Neural progenitor cell (in vitro differentiated cells): ENCODE measurements around the gene LONRF2. TPM values are rescaled to one million over a fixed set of nuclear protein-coding genes. Genes with fewer than 3 reads are reported as not detected.

Source experiments
- DNase-seq: peaks from one replicate; pipeline ENCODE4 v3.0.0-alpha.2; 2016; ENCODE audit warnings: low spot score
- H2AFZ ChIP-seq: fragments of 200-600 bp; sonication (generic); replicated peaks from 2 replicates; pipeline ENCODE4 v1.6.1; 2016; ENCODE audit warnings: antibody characterized with exemption
- H3F3A ChIP-seq: fragments of 200-600 bp; sonication (generic); 2 replicates; pipeline ENCODE4 v1.6.1; 2016; ENCODE audit warnings: antibody characterized with exemption, low read depth
- H3K27ac ChIP-seq: fragments of 200-600 bp; sonication (generic); 2 replicates; pipeline ENCODE4 v1.5.1; 2016; ENCODE audit warnings: mild to moderate bottlenecking
- H3K27me3 ChIP-seq: fragments of 200-600 bp; sonication (generic); 2 replicates; pipeline ENCODE4 v1.6.1; 2016; ENCODE audit warnings: mild to moderate bottlenecking, moderate library complexity
- H3K36me3 ChIP-seq: fragments of 200-600 bp; sonication (generic); 2 replicates; pipeline ENCODE4 v1.5.1; 2016
- H3K4me1 ChIP-seq: fragments of 200-600 bp; sonication (generic); 2 replicates; pipeline ENCODE4 v1.6.1; 2016; ENCODE audit warnings: mixed run types
- H3K4me2 ChIP-seq: fragments of 200-600 bp; sonication (generic); 2 replicates; pipeline ENCODE4 v1.6.1; 2016
- H3K4me3 ChIP-seq: fragments of 200-600 bp; sonication (generic); 2 replicates; pipeline ENCODE4 v1.5.1; 2016
- H3K79me2 ChIP-seq: fragments of 200-600 bp; sonication (generic); 2 replicates; pipeline ENCODE4 v1.6.1; 2016; ENCODE audit warnings: low read depth
- H3K9ac ChIP-seq: fragments of 200-600 bp; sonication (generic); 2 replicates; pipeline ENCODE4 v1.6.1; 2016
- H3K9me3 ChIP-seq: fragments of 200-600 bp; sonication (generic); 2 replicates; pipeline ENCODE4 v1.5.1; 2016; ENCODE audit warnings: low read depth
- H4K20me1 ChIP-seq: fragments of 200-600 bp; sonication (generic); 2 replicates; pipeline ENCODE4 v1.6.1; 2016; ENCODE audit warnings: low read depth
- H3K27ac Mint-ChIP-seq: 3 replicates; pipeline ENCODE4 v1.8.0; 2021; ENCODE audit warnings: mixed read lengths
- H3K27me3 Mint-ChIP-seq: 2 replicates; pipeline ENCODE4 v1.8.0; 2022; ENCODE audit warnings: low read depth, mild to moderate bottlenecking, inconsistent platforms, moderate library complexity, mixed read lengths; ENCODE audit not compliant: insufficient read depth
- H3K36me3 Mint-ChIP-seq: 3 replicates; pipeline ENCODE4 v1.8.0; 2021; ENCODE audit warnings: mixed read lengths
- H3K4me1 Mint-ChIP-seq: 3 replicates; pipeline ENCODE4 v1.8.0; 2021; ENCODE audit warnings: mixed read lengths
- H3K4me3 Mint-ChIP-seq: 3 replicates; pipeline ENCODE4 v1.8.0; 2021; ENCODE audit warnings: mild to moderate bottlenecking, moderate library complexity, mixed read lengths
- H3K9me3 Mint-ChIP-seq: 3 replicates; pipeline ENCODE4 v1.8.0; 2020; ENCODE audit warnings: mixed read lengths
- EZH2 ChIP-seq: fragments of 200-600 bp; sonication (generic); IDR thresholded peaks from 2 replicates; pipeline ENCODE4 v1.6.1; 2017; ENCODE audit warnings: antibody characterized with exemption, mild to moderate bottlenecking, moderate library complexity
- EZH2phosphoT487 ChIP-seq: fragments of 200-600 bp; sonication (generic); IDR thresholded peaks from 2 replicates; pipeline ENCODE4 v1.6.1; 2017; ENCODE audit warnings: antibody characterized with exemption
- total RNA-seq: library from RNA; depleted of rRNA; stranded (reverse); fragments of >200 nt; gene quantifications from 2 replicates; pipeline ENCODE4 v1.2.3, GENCODE V29; 2015; ENCODE audit warnings: low replicate concordance
- TF ChIP-seq, protein P1 (sequence below): fragments of 200-600 bp; sonication (generic); IDR thresholded peaks from 2 replicates; pipeline ENCODE4 v1.5.1; 2017; ENCODE audit warnings: antibody characterized with exemption, mild to moderate bottlenecking

The LONRF2 gene
- total RNA-seq, 1 donor from 2014 or later, result 0.37 TPM

DNA sequence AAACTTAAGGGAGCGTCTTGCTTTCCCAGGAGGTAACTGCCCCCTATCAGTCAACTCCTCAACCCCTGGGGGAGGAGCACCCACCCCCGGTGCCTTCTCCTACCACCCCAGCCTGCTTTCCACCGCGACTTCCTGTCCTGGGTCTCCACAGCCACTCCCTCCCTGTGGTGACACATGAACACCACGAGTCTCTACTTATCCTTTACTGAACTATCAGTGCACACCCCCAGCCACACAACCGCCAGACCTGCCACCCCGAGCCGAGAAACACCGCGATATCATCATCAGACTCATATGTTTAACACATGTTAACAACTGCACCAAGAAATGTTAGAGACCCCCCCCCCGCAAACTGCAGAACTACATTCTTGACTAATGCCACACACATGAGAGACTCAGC, 43.3 kb downstream of the LONRF2 start:
- Histone ChIP-seq H3K36me3 (no peaks in the 10 kb centered on the region), H3K9me3 (no peaks in the 10 kb centered on the region), H3K4me2 (no peak overlapping the region), H3K27me3 (no peaks in the 10 kb centered on the region), H2AFZ (no peak overlapping the region), H3K79me2 (no peaks in the 10 kb centered on the region), H3K9ac (no peak overlapping the region), H3K4me3 (no peak overlapping the region), H4K20me1 (no peaks in the 10 kb centered on the region), H3K4me1 (peaks cover 12% of the 10 kb centered on the region), H3K27ac (no peak overlapping the region), H3F3A (no peaks in the 10 kb centered on the region)
- TF ChIP-seq, protein P1, sequence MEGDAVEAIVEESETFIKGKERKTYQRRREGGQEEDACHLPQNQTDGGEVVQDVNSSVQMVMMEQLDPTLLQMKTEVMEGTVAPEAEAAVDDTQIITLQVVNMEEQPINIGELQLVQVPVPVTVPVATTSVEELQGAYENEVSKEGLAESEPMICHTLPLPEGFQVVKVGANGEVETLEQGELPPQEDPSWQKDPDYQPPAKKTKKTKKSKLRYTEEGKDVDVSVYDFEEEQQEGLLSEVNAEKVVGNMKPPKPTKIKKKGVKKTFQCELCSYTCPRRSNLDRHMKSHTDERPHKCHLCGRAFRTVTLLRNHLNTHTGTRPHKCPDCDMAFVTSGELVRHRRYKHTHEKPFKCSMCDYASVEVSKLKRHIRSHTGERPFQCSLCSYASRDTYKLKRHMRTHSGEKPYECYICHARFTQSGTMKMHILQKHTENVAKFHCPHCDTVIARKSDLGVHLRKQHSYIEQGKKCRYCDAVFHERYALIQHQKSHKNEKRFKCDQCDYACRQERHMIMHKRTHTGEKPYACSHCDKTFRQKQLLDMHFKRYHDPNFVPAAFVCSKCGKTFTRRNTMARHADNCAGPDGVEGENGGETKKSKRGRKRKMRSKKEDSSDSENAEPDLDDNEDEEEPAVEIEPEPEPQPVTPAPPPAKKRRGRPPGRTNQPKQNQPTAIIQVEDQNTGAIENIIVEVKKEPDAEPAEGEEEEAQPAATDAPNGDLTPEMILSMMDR, result no peak
- no peak for TF ChIP-seq EZH2phosphoT487
- TF ChIP-seq EZH2, result no peak
- H3K9me3 Mint-ChIP-seq, result no peaks in the 10 kb centered on the region
- peaks cover 2% of the 10 kb centered on the region for H3K27me3 Mint-ChIP-seq
- no peak for DNase-seq
- H3K4me1 Mint-ChIP-seq, result peaks cover 16% of the 10 kb centered on the region
- H3K4me3 Mint-ChIP-seq, result no peak overlapping the region
- H3K36me3 Mint-ChIP-seq, result peaks cover 8% of the 10 kb centered on the region
- H3K27ac Mint-ChIP-seq, result peak overlapping the region; percentile 26

DNA sequence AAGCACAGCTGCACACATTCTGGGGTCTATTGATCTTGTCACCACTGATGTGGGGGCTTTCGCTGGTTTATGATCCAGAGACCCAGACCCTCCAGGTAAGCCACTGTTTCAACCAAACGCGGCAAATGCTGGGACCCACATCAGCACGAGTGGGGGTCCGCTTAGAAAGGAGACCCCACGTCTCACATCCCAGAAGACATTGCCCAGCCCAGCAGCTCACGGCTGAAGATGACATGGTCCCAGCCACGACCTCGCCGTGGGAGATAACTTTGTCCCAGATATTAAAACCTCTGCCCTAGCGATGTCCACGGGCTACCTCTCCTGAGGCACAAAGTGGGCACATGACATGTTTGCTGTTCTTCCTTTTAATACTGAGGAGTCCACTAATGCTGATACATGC, 43.8 kb downstream of the LONRF2 start:
- Histone ChIP-seq H3K4me1 (peaks cover 12% of the 10 kb centered on the region), H3K9ac (no peak overlapping the region), H3F3A (no peaks in the 10 kb centered on the region), H3K9me3 (no peaks in the 10 kb centered on the region), H2AFZ (no peak overlapping the region), H3K27ac (no peak overlapping the region), H3K4me2 (no peak overlapping the region), H4K20me1 (no peaks in the 10 kb centered on the region), H3K79me2 (no peaks in the 10 kb centered on the region), H3K4me3 (no peak overlapping the region), H3K27me3 (no peaks in the 10 kb centered on the region), H3K36me3 (no peaks in the 10 kb centered on the region)
- TF ChIP-seq EZH2, result no peak
- TF ChIP-seq EZH2phosphoT487, result no peak
- TF ChIP-seq, protein P1, result no peak
- no peak overlapping the region for H3K27ac Mint-ChIP-seq
- no peaks in the 10 kb centered on the region for H3K9me3 Mint-ChIP-seq
- DNase-seq, result no peak
- peaks cover 2% of the 10 kb centered on the region for H3K27me3 Mint-ChIP-seq
- no peak overlapping the region for H3K4me3 Mint-ChIP-seq
- peaks cover 16% of the 10 kb centered on the region for H3K4me1 Mint-ChIP-seq
- H3K36me3 Mint-ChIP-seq, result peaks cover 6% of the 10 kb centered on the region

- no peak overlapping the region for H3K4me2 ChIP-seq
- no peak overlapping the region for H2AFZ ChIP-seq
- peaks cover 12% of the 10 kb centered on the region for H3K4me1 ChIP-seq
- no peak overlapping the region for H3K4me3 Mint-ChIP-seq
- no peaks in the 10 kb centered on the region for H3K27me3 ChIP-seq
- peaks cover 2% of the 10 kb centered on the region for H3K27me3 Mint-ChIP-seq
- H3K4me1 Mint-ChIP-seq, result peaks cover 16% of the 10 kb centered on the region
- H4K20me1 ChIP-seq, result no peaks in the 10 kb centered on the region
- peaks cover 6% of the 10 kb centered on the region for H3K36me3 Mint-ChIP-seq
- TF ChIP-seq, protein P1, result no peak
- TF ChIP-seq EZH2 (no peak), EZH2phosphoT487 (no peak)
- no peaks in the 10 kb centered on the region for H3K36me3 ChIP-seq
- H3K9ac ChIP-seq, result no peak overlapping the region
- H3K9me3 Mint-ChIP-seq, result no peaks in the 10 kb centered on the region
- H3K79me2 ChIP-seq, result no peaks in the 10 kb centered on the region
- DNase-seq, result no peak
- no peaks in the 10 kb centered on the region for H3K9me3 ChIP-seq
- H3K27ac Mint-ChIP-seq, result no peak overlapping the region
- H3K27ac ChIP-seq, result no peak overlapping the region
- H3K4me3 ChIP-seq, result no peak overlapping the region
- H3F3A ChIP-seq, result no peaks in the 10 kb centered on the region
Measured at GRCh38 chr2:100277540-100278207, 44.6 kb downstream of the LONRF2 start.
